PC-9 (cell line): ENCODE measurements around the gene TMEM184C. TPM values are rescaled to one million over a fixed set of nuclear protein-coding genes. Genes with fewer than 3 reads are reported as not detected.

Experiments
- BruUV-seq: library from RNA; stranded (reverse); fragments of 400-500 nt; replicated peaks from 2 replicates; lab custom pipeline; 2021; lab: Mats Ljungman, UMichigan
- CTCF ChIA-PET: fragments of 300-600 bp; sonication (Branson Sonifier 250); formaldehyde crosslinking; loops from one replicate; lab custom pipeline; 2022; ENCODE audit warnings: antibody characterized with exemption; lab: Charles Lee
- POLR2A ChIA-PET: fragments of 300-600 bp; sonication (Branson Sonifier 250); formaldehyde crosslinking; loops from one replicate; lab custom pipeline; 2022; ENCODE audit warnings: antibody characterized with exemption; ENCODE audit not compliant: unreplicated experiment; lab: Charles Lee
- DNase-seq, 2 experiments: peaks; one replicate each; pipeline versions ENCODE4 v3.0.0 to v3.0.0-alpha.2; 2015 to 2022; ENCODE audit warnings: mixed read lengths in 1 of 2
- H2AFZ ChIP-seq: fragments of 200-600 bp; sonication (generic); 2 replicates; pipeline ENCODE4 v1.8.1; 2017; ENCODE audit warnings: antibody characterized with exemption
- H3F3A ChIP-seq: fragments of 200-600 bp; sonication (generic); 2 replicates; pipeline ENCODE4 v1.8.1; 2017; ENCODE audit warnings: antibody characterized with exemption, mild to moderate bottlenecking, low read depth; ENCODE audit not compliant: insufficient read depth
- H3K27ac ChIP-seq: fragments of 200-600 bp; sonication (generic); 2 replicates; pipeline ENCODE4 v1.6.1; 2016; ENCODE audit warnings: mixed run types
- H3K27me3 ChIP-seq: fragments of 200-600 bp; sonication (generic); 2 replicates; pipeline ENCODE4 v1.6.1; 2016; ENCODE audit warnings: low read depth, mixed run types; ENCODE audit not compliant: insufficient read depth
- H3K36me3 ChIP-seq: fragments of 200-600 bp; sonication (generic); 2 replicates; pipeline ENCODE4 v1.6.1; 2016; ENCODE audit warnings: low read depth, mixed run types
- H3K4me1 ChIP-seq: fragments of 200-600 bp; sonication (generic); replicated peaks from 2 replicates; pipeline ENCODE4 v1.6.1; 2016; ENCODE audit warnings: mixed run types; ENCODE audit not compliant: insufficient read depth
- H3K4me2 ChIP-seq: fragments of 200-600 bp; sonication (generic); 2 replicates; pipeline ENCODE4 v1.6.1; 2017; ENCODE audit warnings: mixed run types
- H3K4me3 ChIP-seq: fragments of 200-600 bp; sonication (generic); 2 replicates; pipeline ENCODE4 v1.6.1; 2016; ENCODE audit warnings: mixed run types
- H3K79me2 ChIP-seq: fragments of 200-600 bp; sonication (generic); 2 replicates; pipeline ENCODE4 v1.6.1; 2017; ENCODE audit warnings: low read depth, mixed run types
- H3K9me2 ChIP-seq: fragments of 200-600 bp; sonication (generic); 2 replicates; pipeline ENCODE4 v1.8.1; 2017; ENCODE audit warnings: mild to moderate bottlenecking; ENCODE audit not compliant: insufficient read depth
- H3K9me3 ChIP-seq: fragments of 200-600 bp; sonication (generic); 2 replicates; pipeline ENCODE4 v1.8.1; 2016; ENCODE audit warnings: low read depth; ENCODE audit not compliant: insufficient read depth
- H4K20me1 ChIP-seq: fragments of 200-600 bp; sonication (generic); 2 replicates; pipeline ENCODE4 v1.8.1; 2017; ENCODE audit not compliant: insufficient read depth
- CTCF ChIP-seq: fragments of 200-600 bp; sonication (generic); conservative IDR thresholded peaks from 2 replicates; pipeline ENCODE4 v1.6.1; 2017; ENCODE audit warnings: mixed run types, antibody characterized with exemption, mild to moderate bottlenecking, moderate library complexity
- EZH2 ChIP-seq: fragments of 200-600 bp; sonication (generic); IDR thresholded peaks from 2 replicates; pipeline ENCODE4 v1.8.0; 2017; ENCODE audit warnings: antibody characterized with exemption, low read depth
- intact Hi-C: fragments of 100-400 bp; cut with micrococcal nuclease; formaldehyde crosslinking; loops from one replicate; pipeline ENCODE4 v1.10.0; 2022; ENCODE audit not compliant: unreplicated experiment
- total RNA-seq: library from RNA; stranded (reverse); gene quantifications from 2 replicates; pipeline ENCODE4 v1.2.3, GENCODE V29; 2021

The TMEM184C gene
- total RNA-seq, 1 experiment from 2014 or later = 40.4 TPM

GRCh38 chr4:147674496-147674895 is 57.3 kb downstream of the TMEM184C start:
- CTCF ChIA-PET = interaction anchor here (0.5 to 1.0 kb wide), 2 partner anchors 77 to 190 kb away, joined by 3 read pairs; no protein-coding TSS in a partner anchor

GRCh38 chr4:147678106-147678505 is 60.9 kb downstream of the TMEM184C start:
- BruUV-seq = no TSS peak

More at GRCh38 chr4:147674496-147674895, 57.3 kb downstream of the TMEM184C start:
- no peaks in the 10 kb centered on the region for H3F3A ChIP-seq
- POLR2A ChIA-PET = no interaction called here
- H4K20me1 ChIP-seq = no peaks in the 10 kb centered on the region
- H3K9me3 ChIP-seq = no peaks in the 10 kb centered on the region
- no TSS peak for BruUV-seq
- H3K9me2 ChIP-seq = no peaks in the 10 kb centered on the region
- no peak for DNase-seq
- no peak overlapping the region for H3K27ac ChIP-seq
- no peaks in the 10 kb centered on the region for H3K27me3 ChIP-seq
- intact Hi-C loops = no loop called here
- no peaks in the 10 kb centered on the region; the same call in 1 of the 2 replicates for H3K79me2 ChIP-seq
- no peak overlapping the region for H3K4me2 ChIP-seq
- H3K4me1 ChIP-seq = no peaks in the 10 kb centered on the region
- H3K4me3 ChIP-seq = no peak overlapping the region
- no peaks in the 10 kb centered on the region for H3K36me3 ChIP-seq
- no peak for TF ChIP-seq CTCF
- no peak for TF ChIP-seq EZH2
- no peak overlapping the region for H2AFZ ChIP-seq

GRCh38 chr4:147678796-147679549 is 61.8 kb downstream of the TMEM184C start:
- Histone ChIP-seq H3K27me3 (no peaks in the 10 kb centered on the region), H3K36me3 (no peaks in the 10 kb centered on the region), H2AFZ (no peak overlapping the region), H3F3A (no peaks in the 10 kb centered on the region), H3K9me2 (no peaks in the 10 kb centered on the region), H3K4me2 (no peak overlapping the region), H3K79me2 (peaks cover 26% of the 10 kb centered on the region), H3K4me1 (peaks cover 8% of the 10 kb centered on the region; the same call in 1 of the 2 replicates), H3K9me3 (no peaks in the 10 kb centered on the region), H4K20me1 (no peaks in the 10 kb centered on the region; the same call in 1 of the 2 replicates), H3K27ac (no peak overlapping the region), H3K4me3 (no peak overlapping the region)
- intact Hi-C loops = no loop called here
- CTCF ChIA-PET = interaction anchor here (1.1 kb wide), 1 partner anchor 34 kb away, joined by 3 read pairs; no protein-coding TSS in a partner anchor
- POLR2A ChIA-PET = no interaction called here
- TF ChIP-seq CTCF (no peak; the same call in 1 of the 2 replicates), EZH2 (no peak)
- no TSS peak for BruUV-seq
- no peak for DNase-seq

More at GRCh38 chr4:147678106-147678505, 60.9 kb downstream of the TMEM184C start:
- H3K9me2 ChIP-seq = no peaks in the 10 kb centered on the region
- ChIA-PET CTCF (no interaction called here), POLR2A (interaction anchor here (0.6 kb wide), 2 partner anchors 19 to 265 kb away, joined by 3 to 8 read pairs; no protein-coding TSS in a partner anchor)
- no peaks in the 10 kb centered on the region for H3F3A ChIP-seq
- peaks cover 19% of the 10 kb centered on the region for H3K79me2 ChIP-seq
- intact Hi-C loops = no loop called here
- no peaks in the 10 kb centered on the region for H3K27me3 ChIP-seq
- peaks cover 7% of the 10 kb centered on the region; the same call in 1 of the 2 replicates for H3K4me1 ChIP-seq
- DNase-seq = no peak
- no peak overlapping the region for H2AFZ ChIP-seq
- no peaks in the 10 kb centered on the region; the same call in 1 of the 2 replicates for H4K20me1 ChIP-seq
- no peak overlapping the region for H3K4me3 ChIP-seq
- no peak overlapping the region for H3K4me2 ChIP-seq
- no peaks in the 10 kb centered on the region for H3K36me3 ChIP-seq
- H3K27ac ChIP-seq = no peak overlapping the region
- TF ChIP-seq CTCF (no peak), EZH2 (no peak)
- no peaks in the 10 kb centered on the region for H3K9me3 ChIP-seq
